AG04449 (cell line): ENCODE results near the gene VPS54.

Experiments
- CTCF ChIA-PET: fragments of 350-600 bp; formaldehyde crosslinking; extraction: SDS; loops from one replicate; lab custom pipeline; 2021; ENCODE audit warnings: antibody characterized with exemption; lab: Yijun Ruan, JAX
- POLR2A ChIA-PET: fragments of 400-600, 350-600 bp; formaldehyde crosslinking; extraction: SDS; loops from one replicate; lab custom pipeline; 2020; ENCODE audit warnings: antibody characterized with exemption, inconsistent platforms; lab: Yijun Ruan, JAX
- DNase-seq: peaks from one replicate; pipeline ENCODE4 v3.0.0-alpha.2; 2010; ENCODE audit warnings: low read depth, low spot score
- H3K4me3 ChIP-seq: 2 replicates; pipeline ENCODE4 v1.5.1; 2011; ENCODE audit warnings: low read depth, mild to moderate bottlenecking, control low read depth, low read length
- TF ChIP-seq, protein P1 (sequence below): IDR thresholded peaks from one replicate; pipeline ENCODE4 v1.5.1; 2011; ENCODE audit warnings: mild to moderate bottlenecking, moderate library complexity, low read length, control low read depth, inconsistent platforms; ENCODE audit not compliant: insufficient read depth; ENCODE audit errors: missing control alignments

Gene VPS54, protein sequence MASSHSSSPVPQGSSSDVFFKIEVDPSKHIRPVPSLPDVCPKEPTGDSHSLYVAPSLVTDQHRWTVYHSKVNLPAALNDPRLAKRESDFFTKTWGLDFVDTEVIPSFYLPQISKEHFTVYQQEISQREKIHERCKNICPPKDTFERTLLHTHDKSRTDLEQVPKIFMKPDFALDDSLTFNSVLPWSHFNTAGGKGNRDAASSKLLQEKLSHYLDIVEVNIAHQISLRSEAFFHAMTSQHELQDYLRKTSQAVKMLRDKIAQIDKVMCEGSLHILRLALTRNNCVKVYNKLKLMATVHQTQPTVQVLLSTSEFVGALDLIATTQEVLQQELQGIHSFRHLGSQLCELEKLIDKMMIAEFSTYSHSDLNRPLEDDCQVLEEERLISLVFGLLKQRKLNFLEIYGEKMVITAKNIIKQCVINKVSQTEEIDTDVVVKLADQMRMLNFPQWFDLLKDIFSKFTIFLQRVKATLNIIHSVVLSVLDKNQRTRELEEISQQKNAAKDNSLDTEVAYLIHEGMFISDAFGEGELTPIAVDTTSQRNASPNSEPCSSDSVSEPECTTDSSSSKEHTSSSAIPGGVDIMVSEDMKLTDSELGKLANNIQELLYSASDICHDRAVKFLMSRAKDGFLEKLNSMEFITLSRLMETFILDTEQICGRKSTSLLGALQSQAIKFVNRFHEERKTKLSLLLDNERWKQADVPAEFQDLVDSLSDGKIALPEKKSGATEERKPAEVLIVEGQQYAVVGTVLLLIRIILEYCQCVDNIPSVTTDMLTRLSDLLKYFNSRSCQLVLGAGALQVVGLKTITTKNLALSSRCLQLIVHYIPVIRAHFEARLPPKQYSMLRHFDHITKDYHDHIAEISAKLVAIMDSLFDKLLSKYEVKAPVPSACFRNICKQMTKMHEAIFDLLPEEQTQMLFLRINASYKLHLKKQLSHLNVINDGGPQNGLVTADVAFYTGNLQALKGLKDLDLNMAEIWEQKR

DNA sequence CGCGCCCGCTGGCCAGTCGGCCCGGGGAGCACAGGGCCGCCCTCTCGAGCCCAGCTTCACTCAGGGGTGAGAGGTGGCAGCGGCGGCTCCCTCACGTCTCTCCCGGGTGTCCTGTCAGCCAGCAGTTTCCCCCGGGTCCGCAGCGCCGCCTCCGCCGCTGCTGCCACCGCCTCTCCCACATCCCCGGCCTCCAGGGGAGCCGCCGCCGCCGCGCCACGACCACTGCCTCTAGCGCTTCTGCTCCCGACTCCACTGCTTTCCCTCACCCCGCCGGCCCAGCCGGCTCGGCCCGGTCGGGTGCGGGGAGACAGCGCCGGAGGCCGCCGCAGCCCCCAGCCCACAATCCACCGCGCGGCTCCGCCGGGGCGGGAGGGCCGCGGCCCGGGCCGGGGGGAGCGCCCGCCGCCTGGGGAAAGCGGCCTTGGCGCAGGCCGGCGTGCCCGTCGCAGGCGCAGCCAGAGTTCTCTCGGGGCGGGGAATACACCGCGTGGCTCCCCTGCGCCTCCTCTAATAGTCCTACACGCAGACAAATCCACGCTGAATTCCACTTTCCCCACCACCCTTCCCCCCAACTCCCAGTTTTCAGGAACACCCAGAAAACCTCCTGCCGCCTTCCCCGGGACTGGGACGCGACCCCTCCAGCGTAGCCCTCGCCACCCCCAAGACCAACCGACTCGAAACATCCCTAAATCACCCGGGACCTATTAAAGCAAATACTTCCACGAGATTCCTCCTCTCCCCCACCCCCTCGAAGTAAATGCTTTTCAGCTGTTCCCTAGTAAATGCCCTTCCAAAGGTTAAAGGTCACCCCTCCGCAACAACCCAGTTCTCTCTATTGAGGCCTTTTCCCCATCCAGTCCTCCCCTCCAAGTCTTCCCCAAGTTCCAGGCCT, at the start of gene VPS54:
TSS of gene VPS54 (minus strand) at position 346 of the 892 bp plus-strand sequence. CDS start 35,429 bp downstream, outside the sequence.
- TF ChIP-seq, protein P1, sequence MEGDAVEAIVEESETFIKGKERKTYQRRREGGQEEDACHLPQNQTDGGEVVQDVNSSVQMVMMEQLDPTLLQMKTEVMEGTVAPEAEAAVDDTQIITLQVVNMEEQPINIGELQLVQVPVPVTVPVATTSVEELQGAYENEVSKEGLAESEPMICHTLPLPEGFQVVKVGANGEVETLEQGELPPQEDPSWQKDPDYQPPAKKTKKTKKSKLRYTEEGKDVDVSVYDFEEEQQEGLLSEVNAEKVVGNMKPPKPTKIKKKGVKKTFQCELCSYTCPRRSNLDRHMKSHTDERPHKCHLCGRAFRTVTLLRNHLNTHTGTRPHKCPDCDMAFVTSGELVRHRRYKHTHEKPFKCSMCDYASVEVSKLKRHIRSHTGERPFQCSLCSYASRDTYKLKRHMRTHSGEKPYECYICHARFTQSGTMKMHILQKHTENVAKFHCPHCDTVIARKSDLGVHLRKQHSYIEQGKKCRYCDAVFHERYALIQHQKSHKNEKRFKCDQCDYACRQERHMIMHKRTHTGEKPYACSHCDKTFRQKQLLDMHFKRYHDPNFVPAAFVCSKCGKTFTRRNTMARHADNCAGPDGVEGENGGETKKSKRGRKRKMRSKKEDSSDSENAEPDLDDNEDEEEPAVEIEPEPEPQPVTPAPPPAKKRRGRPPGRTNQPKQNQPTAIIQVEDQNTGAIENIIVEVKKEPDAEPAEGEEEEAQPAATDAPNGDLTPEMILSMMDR, result no peak
- POLR2A ChIA-PET, result no interaction called here
- DNase-seq, result no peak
- CTCF ChIA-PET, result interaction anchor here (1.2 to 3.9 kb wide), 3 partner anchors 8 to 312 kb away, joined by 3 to 16 read pairs (median 4); no protein-coding TSS in a partner anchor
- H3K4me3 ChIP-seq, result peak within 1 kb of the TSS; percentile 68

DNA sequence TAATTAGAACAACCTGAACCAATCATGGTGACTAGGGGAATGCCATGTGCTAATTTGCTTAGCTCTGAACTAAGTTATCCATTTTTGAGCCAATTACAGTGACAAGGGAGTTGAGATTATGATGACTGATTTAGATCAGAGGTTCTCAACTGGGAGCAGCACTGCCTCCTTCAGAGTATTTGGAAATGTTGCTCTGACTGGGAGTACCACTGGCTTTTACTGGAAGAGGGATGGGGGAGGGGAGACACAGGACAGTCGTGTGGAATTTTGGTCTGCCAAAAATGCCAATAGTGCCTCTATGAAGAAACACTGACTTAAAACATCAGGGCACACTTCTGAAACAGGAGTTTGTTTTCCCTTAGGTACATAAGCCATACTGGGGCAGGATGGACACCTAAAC, 48.1 kb upstream of the VPS54 start:
- no peak for DNase-seq
- H3K4me3 ChIP-seq, result no peak overlapping the region
- ChIA-PET CTCF (interaction anchor here (1.1 kb wide), 1 partner anchor 76 kb away, joined by 3 read pairs; no protein-coding TSS in a partner anchor), POLR2A (no interaction called here)
- TF ChIP-seq, protein P1, result no peak

DNA sequence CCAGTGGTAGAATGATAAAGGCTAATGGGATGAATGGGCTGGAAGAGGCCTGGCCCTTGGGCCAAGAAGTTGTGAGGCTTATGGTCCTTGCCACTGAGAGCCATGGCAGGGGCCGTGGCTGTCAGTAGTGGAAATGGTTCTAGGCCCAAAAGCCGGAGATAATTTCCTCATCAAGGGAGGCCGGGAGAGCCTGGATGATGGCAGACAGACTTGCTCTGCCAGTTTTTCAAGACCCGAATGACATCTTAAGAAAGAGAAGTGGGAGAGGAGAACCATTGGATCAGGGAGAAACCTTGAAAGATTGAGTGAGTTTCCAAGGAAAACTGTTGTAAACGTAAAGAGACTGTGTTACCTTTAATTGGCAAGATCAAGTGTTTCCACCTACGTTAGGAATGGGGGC, 46.3 kb upstream of the VPS54 start:
- POLR2A ChIA-PET, result no interaction called here
- no peak overlapping the region for H3K4me3 ChIP-seq
- CTCF ChIA-PET, result interaction anchor here (1.8 kb wide), 1 partner anchor 11 kb away, joined by 5 read pairs; no protein-coding TSS in a partner anchor
- DNase-seq, result no peak
- TF ChIP-seq, protein P1, result no peak

DNA sequence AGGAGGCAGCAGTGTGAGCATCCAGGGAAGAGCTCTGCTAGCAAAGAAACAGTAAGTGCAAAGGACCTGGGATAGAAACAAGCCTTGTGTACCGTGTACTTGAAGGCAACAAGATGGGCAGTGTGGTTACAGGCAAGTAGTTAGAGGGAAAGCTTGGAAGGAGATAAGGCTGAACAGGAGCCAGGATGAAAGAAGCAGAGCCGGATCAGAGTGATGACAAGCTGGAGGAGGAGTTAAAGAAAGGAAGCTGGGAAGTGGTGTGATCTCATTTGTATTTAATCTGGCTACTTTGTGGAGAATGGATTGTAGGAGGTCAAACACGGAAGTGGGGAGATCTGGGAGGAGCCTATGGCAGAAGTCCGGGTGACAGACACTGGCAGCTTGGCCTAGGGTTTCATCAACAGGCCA, 44.7 kb upstream of the VPS54 start:
- no peak overlapping the region for H3K4me3 ChIP-seq
- CTCF ChIA-PET, result interaction anchor here (1.8 to 3.0 kb wide), 3 partner anchors 9 to 268 kb away, joined by 5 to 16 read pairs (median 5); no protein-coding TSS in a partner anchor
- TF ChIP-seq, protein P1, result no peak
- no peak for DNase-seq
- POLR2A ChIA-PET, result no interaction called here

DNA sequence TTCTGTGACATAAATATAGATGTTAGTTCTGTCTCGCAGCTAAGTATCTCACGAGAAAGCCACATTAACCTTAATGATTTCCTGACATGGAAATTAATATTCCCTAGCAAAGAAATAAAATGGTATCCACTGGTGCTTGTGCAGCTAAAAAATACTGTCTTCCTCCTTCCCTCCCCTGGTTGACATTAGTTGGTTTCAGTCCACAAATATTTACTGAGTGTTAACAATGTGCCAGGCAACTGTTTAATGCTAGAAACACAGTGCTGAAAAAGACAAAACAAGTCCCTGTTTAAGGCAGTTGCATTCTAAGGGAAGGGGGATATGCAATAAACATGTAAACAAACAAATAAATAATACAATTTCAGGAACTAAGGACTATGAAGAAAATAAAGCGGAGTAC, 44.2 kb upstream of the VPS54 start:
- no peak for DNase-seq
- H3K4me3 ChIP-seq, result no peak overlapping the region
- ChIA-PET CTCF (interaction anchor here (1.1 to 3.0 kb wide), 4 partner anchors 13 to 268 kb away, joined by 3 to 16 read pairs (median 5); no protein-coding TSS in a partner anchor), POLR2A (no interaction called here)
- TF ChIP-seq, protein P1, result no peak
